ENCODE measurements around the gene DUSP28.

The DUSP28 gene

GRCh38 chr2:240554767-240555493 is 5.2 kb upstream of the DUSP28 start (continued):
- no peak for TF ChIP-seq GLIS3 (CRISPR knock-in tag; IDR thresholded peaks at IDR 0.05)
- no peak for TF ChIP-seq ZNF8 (CRISPR knock-in tag; IDR thresholded peaks at IDR 0.05)
- no peak for TF ChIP-seq OSR1 (CRISPR knock-in tag; IDR thresholded peaks at IDR 0.05)

DNA sequence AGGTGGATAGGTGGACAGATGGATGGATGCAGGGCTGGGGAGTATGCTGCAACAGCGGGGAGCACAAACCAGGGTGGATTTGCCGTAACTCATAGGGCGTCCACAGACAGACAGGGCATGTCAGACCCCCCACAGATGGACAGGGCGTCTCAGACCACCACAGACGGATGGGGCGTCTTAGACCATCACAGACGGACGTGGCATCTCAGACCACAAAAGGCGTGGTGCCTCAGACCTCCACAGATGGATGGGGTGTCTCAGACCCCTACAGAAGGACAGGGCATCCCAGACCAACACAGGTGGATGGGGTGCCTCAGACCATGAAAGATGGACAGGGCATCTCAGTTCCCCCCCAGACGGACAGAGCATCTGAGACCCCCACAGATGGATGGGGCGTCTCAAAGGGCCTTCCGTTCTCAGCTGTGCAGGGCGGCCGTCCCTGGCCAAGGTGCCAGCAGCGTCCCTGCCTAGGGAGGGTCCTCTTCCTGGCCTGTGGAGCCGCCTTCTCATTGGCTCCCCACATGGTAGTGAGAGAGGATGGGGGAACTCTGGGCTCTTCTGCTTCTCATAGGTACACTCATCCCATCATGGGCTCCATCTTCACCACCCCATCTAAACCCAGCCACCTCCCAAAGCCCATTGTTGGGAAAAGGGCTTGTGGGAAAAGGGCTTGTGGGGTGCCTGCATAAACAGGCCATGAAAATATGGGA is 4.5 kb upstream of the DUSP28 start:
- TF ChIP-seq GLIS3 (CRISPR knock-in tag; IDR thresholded peaks at IDR 0.05): no peak
- TF ChIP-seq, protein P1, sequence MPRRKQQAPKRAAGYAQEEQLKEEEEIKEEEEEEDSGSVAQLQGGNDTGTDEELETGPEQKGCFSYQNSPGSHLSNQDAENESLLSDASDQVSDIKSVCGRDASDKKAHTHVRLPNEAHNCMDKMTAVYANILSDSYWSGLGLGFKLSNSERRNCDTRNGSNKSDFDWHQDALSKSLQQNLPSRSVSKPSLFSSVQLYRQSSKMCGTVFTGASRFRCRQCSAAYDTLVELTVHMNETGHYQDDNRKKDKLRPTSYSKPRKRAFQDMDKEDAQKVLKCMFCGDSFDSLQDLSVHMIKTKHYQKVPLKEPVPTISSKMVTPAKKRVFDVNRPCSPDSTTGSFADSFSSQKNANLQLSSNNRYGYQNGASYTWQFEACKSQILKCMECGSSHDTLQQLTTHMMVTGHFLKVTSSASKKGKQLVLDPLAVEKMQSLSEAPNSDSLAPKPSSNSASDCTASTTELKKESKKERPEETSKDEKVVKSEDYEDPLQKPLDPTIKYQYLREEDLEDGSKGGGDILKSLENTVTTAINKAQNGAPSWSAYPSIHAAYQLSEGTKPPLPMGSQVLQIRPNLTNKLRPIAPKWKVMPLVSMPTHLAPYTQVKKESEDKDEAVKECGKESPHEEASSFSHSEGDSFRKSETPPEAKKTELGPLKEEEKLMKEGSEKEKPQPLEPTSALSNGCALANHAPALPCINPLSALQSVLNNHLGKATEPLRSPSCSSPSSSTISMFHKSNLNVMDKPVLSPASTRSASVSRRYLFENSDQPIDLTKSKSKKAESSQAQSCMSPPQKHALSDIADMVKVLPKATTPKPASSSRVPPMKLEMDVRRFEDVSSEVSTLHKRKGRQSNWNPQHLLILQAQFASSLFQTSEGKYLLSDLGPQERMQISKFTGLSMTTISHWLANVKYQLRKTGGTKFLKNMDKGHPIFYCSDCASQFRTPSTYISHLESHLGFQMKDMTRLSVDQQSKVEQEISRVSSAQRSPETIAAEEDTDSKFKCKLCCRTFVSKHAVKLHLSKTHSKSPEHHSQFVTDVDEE (CRISPR knock-in tag; IDR thresholded peaks at IDR 0.05): no peak
- no peak for TF ChIP-seq OSR1 (CRISPR knock-in tag; IDR thresholded peaks at IDR 0.05)
- no peak for TF ChIP-seq TCF4 (CRISPR knock-in tag; IDR thresholded peaks at IDR 0.05; ENCODE audit: borderline replicate concordance)
- TF ChIP-seq ARNTL (CRISPR knock-in tag; IDR thresholded peaks at IDR 0.05; ENCODE audit: borderline replicate concordance, low read depth): no peak
- TF ChIP-seq RARB (CRISPR knock-in tag; IDR thresholded peaks at IDR 0.05): no peak
- TF ChIP-seq, protein P2, sequence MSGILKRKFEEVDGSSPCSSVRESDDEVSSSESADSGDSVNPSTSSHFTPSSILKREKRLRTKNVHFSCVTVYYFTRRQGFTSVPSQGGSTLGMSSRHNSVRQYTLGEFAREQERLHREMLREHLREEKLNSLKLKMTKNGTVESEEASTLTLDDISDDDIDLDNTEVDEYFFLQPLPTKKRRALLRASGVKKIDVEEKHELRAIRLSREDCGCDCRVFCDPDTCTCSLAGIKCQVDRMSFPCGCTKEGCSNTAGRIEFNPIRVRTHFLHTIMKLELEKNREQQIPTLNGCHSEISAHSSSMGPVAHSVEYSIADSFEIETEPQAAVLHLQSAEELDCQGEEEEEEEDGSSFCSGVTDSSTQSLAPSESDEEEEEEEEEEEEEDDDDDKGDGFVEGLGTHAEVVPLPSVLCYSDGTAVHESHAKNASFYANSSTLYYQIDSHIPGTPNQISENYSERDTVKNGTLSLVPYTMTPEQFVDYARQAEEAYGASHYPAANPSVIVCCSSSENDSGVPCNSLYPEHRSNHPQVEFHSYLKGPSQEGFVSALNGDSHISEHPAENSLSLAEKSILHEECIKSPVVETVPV (CRISPR knock-in tag; IDR thresholded peaks at IDR 0.05): no peak
- TF ChIP-seq POU6F1 (CRISPR knock-in tag; IDR thresholded peaks at IDR 0.05; ENCODE audit: borderline replicate concordance, low read depth): no peak
- no peak for TF ChIP-seq ZFP30 (CRISPR knock-in tag; IDR thresholded peaks at IDR 0.05)
- no peak for TF ChIP-seq ESRRG (CRISPR knock-in tag; IDR thresholded peaks at IDR 0.05)
- no peak for TF ChIP-seq ZFP3 (CRISPR knock-in tag; IDR thresholded peaks at IDR 0.05)
- TF ChIP-seq ZC3H10 (CRISPR knock-in tag; IDR thresholded peaks at IDR 0.05): no peak
- no peak for TF ChIP-seq ZNF70 (CRISPR knock-in tag; IDR thresholded peaks at IDR 0.05)
- no peak for TF ChIP-seq ZNF565 (CRISPR knock-in tag; conservative IDR thresholded peaks at IDR 0.05; ENCODE audit: low read depth)
- TF ChIP-seq ISL1 (CRISPR knock-in tag; IDR thresholded peaks at IDR 0.05): no peak
- no peak for ATAC-seq

GRCh38 chr2:240556553-240557100 is 3.5 kb upstream of the DUSP28 start:
- ATAC-seq: no peak
- TF ChIP-seq, protein P2 (CRISPR knock-in tag; IDR thresholded peaks at IDR 0.05): no peak
- TF ChIP-seq ESRRG (CRISPR knock-in tag; IDR thresholded peaks at IDR 0.05) (no peak), CSDC2 (CRISPR knock-in tag; IDR thresholded peaks at IDR 0.05) (no peak), POU6F1 (CRISPR knock-in tag; IDR thresholded peaks at IDR 0.05; ENCODE audit: borderline replicate concordance, low read depth) (no peak), CREB5 (CRISPR knock-in tag; IDR thresholded peaks at IDR 0.05; ENCODE audit: low read depth) (no peak), ZFP30 (CRISPR knock-in tag; IDR thresholded peaks at IDR 0.05) (no peak), ZC3H10 (CRISPR knock-in tag; IDR thresholded peaks at IDR 0.05) (no peak), BACH2 (CRISPR knock-in tag; IDR thresholded peaks at IDR 0.05; ENCODE audit: borderline replicate concordance) (no peak), GLIS3 (CRISPR knock-in tag; IDR thresholded peaks at IDR 0.05) (no peak), SNAI2 (CRISPR knock-in tag; IDR thresholded peaks at IDR 0.05) (no peak), TOX (CRISPR knock-in tag; IDR thresholded peaks at IDR 0.05; ENCODE audit: borderline replicate concordance) (no peak), TCF4 (CRISPR knock-in tag; IDR thresholded peaks at IDR 0.05; ENCODE audit: borderline replicate concordance) (no peak), ZFP3 (CRISPR knock-in tag; IDR thresholded peaks at IDR 0.05) (no peak), ZNF565 (CRISPR knock-in tag; conservative IDR thresholded peaks at IDR 0.05; ENCODE audit: low read depth) (no peak)
- TF ChIP-seq, protein P1 (CRISPR knock-in tag; IDR thresholded peaks at IDR 0.05): no peak
